Bronchial smooth muscle cell (primary cell): ENCODE results near the gene CCDC159. TPM values are rescaled to one million over a fixed set of nuclear protein-coding genes. Genes with fewer than 3 reads are reported as not detected.

Experiments
- total RNA-seq: library from RNA; depleted of rRNA; stranded (reverse); fragments of >200 nt; gene quantifications from 2 replicates; pipeline ENCODE4 v1.2.1, GENCODE V29; 2014

The CCDC159 gene, protein sequence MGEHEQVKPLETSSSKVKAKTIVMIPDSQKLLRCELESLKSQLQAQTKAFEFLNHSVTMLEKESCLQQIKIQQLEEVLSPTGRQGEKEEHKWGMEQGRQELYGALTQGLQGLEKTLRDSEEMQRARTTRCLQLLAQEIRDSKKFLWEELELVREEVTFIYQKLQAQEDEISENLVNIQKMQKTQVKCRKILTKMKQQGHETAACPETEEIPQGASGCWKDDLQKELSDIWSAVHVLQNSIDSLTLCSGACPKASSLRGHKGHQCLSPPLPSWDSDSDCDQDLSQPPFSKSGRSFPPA
- total RNA-seq, result 8.5 and 9.7 TPM in 2 replicates

DNA sequence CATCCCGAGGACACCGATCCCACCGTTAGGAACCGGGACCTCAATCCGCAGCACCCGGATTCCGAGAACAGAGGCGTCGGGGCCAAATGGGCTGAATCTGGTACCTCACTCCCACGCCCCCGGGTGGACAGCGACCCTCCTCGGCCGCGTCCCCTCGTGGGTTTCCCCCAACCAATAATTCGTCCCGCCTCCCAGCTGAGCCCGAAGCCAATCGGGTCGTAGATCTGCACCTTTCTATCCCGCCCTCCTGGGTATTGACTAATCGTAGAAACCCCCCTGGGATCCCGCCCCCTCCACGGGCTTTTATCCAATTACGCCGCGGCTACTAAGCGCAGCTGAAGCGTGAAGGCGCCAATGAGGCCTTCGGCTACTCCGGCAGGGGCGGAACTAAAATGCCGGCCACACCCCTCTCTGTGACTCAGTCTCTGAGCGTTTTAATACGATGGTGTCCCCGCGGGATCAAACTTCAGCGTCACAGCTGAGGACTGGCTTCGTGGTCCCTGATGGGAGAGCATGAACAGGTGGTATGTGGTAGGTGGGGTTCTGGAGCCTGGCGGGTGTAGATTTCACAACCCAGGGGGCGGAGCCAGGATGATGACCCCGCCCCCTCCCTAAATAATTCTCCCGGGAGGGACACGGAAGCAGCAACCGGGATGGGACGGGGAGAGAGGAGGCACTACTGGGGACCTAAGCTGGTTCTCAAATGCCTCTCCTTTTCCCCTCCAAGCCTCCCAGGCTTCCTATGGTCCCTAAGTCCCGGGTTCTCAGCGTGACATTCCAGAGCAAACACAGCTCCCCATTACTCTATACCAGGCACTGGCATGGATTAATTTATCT is at the start of gene CCDC159, which contains the start of gene TMEM205:
TSS of gene CCDC159 (plus strand) at position 416 of the 837 bp plus-strand sequence. CDS start at position 504, 88 bp downstream.
TSS of gene TMEM205 (minus strand) at position 165 of the 837 bp plus-strand sequence. CDS start 649 bp downstream, outside the sequence.

GRCh38 chr19:11339254-11340098 is 6.8 kb upstream of the CCDC159 start, which contains the start of gene RAB3D:
Gene RAB3D (minus strand): TSS chr19:11339657. CDS start chr19:11337399, 2,258 bp downstream.

DNA sequence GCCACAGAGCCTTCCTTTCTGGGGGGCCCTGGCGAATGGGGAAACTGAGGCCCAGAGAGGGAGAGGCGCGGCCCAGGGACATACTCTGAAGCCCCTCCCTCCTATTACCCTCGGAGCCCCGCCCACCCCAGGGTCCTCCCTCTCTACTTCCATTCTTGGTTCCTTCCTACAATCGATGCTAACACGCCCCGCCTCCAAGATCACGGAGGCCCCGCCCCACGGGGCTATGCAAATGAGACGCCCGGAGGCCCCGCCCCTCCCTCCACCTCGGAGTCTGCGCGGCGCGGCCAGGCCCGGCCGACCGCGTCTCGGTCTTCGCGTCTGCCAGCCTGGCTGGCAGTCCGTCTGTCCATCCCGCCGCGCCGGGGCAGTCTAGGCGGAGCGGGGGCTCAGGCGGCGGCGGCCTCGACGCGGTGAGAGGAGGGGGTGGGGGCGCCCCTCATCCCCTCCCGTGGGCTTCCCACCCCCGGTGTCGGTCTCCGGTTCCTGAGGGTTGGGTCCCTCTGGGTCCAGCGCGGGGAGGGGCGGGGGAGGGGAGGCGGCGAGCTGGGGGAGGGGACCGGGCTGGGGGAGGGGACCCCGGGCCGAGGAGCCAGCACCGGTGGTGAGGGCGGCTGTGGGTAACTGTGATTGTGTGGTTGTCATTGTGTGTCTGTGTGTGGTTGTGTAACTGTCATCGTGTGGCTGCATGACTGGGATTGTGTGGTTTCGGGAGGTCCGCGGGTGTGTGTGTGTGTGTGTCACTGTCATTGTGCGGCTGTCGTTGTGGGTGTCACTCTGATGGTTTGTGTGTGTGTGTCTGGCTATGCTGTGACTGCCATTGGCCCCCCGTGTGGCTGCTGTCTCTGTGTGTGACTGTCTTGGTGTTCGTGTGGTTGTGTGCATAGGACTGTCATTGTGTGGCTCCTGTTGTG is 9.1 kb downstream of the CCDC159 start, which contains the start of gene PLPPR2:
TSS of gene PLPPR2 (plus strand) at position 273 of the 914 bp plus-strand sequence. CDS start 2,242 bp downstream, outside the sequence.

DNA sequence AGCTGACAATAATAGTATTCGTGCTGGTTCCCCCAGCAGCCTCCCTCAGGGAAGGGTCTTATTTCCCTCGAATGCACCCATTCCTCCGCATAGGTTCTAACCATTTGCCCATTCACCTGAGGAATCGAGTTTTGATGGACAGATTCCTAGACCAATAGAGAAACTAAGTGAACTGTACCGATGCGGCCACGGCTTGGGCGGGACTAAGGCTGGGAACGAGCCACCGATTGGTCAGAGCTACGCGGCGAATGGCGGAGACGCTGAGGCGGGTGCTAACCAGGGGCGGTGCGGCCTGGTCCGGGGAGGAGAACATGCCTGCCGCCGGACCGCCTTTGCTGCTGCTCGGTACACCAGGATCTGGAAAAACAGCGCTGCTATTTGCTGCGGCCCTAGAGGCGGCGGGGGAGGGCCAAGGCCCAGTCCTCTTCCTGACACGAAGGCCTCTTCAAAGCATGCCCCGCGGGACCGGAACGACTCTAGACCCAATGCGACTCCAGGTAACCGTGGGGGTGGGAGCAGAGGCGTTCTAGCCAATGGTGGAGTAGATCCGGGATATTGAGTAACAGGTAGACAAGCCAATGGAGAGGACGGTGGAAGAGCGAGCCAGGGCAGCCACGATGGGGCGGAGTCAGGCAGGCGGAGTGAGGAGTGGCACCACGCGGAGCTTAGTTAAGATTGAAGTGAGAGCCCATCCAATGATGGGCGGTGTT is 28.3 kb downstream of the CCDC159 start, which contains the start of gene SWSAP1:
TSS of gene SWSAP1 (plus strand) at position 234 of the 710 bp plus-strand sequence. CDS start at position 249, 15 bp downstream.

Other genes starting within 250 kb of the CCDC159 start
- gene SPC24, start 190.7 kb upstream of the CCDC159 start, total RNA-seq, result 14.3 and 26.3 TPM in 2 replicates
- gene KANK2, start 149.0 kb upstream of the CCDC159 start, total RNA-seq, result 350 and 544 TPM in 2 replicates
- not detected in 2 replicates for gene ANGPTL8, start 106.9 kb upstream of the CCDC159 start, total RNA-seq
- gene DOCK6, start 84.0 kb upstream of the CCDC159 start, total RNA-seq, result 8.2 and 12.5 TPM in 2 replicates
- gene TSPAN16, start 50.4 kb upstream of the CCDC159 start, total RNA-seq, result not detected in 2 replicates
- gene RAB3D, start 6.9 kb upstream of the CCDC159 start, total RNA-seq, result 12.0 and 24.0 TPM in 2 replicates
- gene TMEM205, start 251 bp upstream of the CCDC159 start, total RNA-seq, result 64.7 and 88.6 TPM in 2 replicates
- gene PLPPR2, start 8.9 kb downstream of the CCDC159 start, total RNA-seq, result 5.8 TPM in 2 replicates
- 0.09 and 0.47 TPM in 2 replicates for gene SWSAP1, start 28.1 kb downstream of the CCDC159 start, total RNA-seq
- gene EPOR, start 37.8 kb downstream of the CCDC159 start, total RNA-seq, result 3.3 and 5.6 TPM in 2 replicates
- 2.7 and 4.4 TPM in 2 replicates for gene RGL3, start 72.8 kb downstream of the CCDC159 start, total RNA-seq
- gene ODAD3, start 88.6 kb downstream of the CCDC159 start, total RNA-seq, result 0.79 and 1.0 TPM in 2 replicates
- gene PRKCSH, start 89.1 kb downstream of the CCDC159 start, total RNA-seq, result 116 and 121 TPM in 2 replicates
- under 0.01 TPM in 1 of 2 replicates, not detected in the other for gene ELAVL3, start 134.5 kb downstream of the CCDC159 start, total RNA-seq
- 4.6 and 4.9 TPM in 2 replicates for gene ZNF653, start 159.3 kb downstream of the CCDC159 start, total RNA-seq
- gene ECSIT, start 182.6 kb downstream of the CCDC159 start, total RNA-seq, result 29.6 and 71.3 TPM in 2 replicates
- gene CNN1, start 192.3 kb downstream of the CCDC159 start, total RNA-seq, result 5.5 and 8.2 TPM in 2 replicates
- 25.7 and 25.8 TPM in 2 replicates for gene ELOF1, start 212.7 kb downstream of the CCDC159 start, total RNA-seq
- gene ACP5, start 231.1 kb downstream of the CCDC159 start, total RNA-seq, result 0.34 and 0.95 TPM in 2 replicates